ENCODE measurements around the gene ZNF474.

The ZNF474 gene

DNA sequence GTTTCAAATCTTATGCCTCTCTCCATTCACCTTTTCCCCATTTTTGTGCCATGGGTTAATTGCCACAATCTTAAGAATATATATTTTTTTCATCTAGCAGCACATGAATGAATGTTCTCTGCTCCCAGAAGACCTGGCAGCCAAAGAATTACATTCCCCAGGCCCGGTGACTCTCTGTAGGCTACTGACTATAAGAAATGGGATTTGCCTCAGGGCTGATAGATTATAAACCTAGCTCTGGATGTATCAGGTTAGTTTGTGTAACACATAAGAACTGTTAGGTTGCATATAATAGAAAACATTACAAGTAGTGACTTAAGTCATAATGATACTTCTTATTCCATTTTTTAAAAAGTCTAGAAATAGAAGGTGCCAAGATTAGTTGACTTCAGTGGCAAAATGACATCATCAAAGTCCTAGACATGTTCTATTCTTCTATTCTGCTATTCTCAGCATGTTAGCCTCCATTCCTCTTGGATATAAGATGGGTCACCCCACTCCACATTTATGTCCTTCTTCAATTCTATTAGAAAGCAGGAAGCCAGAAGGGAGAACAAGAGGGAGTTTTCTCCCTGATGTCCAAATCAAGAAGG lies 10.9 kb upstream of the ZNF474 start:
- ATAC-seq (ENCODE audit: low read depth), result no peak
- H3K27me3 ChIP-seq (ENCODE audit: insufficient read depth, poor library complexity, severe bottlenecking), result no peaks in the 10 kb centered on the region
- TF ChIP-seq, protein P1, sequence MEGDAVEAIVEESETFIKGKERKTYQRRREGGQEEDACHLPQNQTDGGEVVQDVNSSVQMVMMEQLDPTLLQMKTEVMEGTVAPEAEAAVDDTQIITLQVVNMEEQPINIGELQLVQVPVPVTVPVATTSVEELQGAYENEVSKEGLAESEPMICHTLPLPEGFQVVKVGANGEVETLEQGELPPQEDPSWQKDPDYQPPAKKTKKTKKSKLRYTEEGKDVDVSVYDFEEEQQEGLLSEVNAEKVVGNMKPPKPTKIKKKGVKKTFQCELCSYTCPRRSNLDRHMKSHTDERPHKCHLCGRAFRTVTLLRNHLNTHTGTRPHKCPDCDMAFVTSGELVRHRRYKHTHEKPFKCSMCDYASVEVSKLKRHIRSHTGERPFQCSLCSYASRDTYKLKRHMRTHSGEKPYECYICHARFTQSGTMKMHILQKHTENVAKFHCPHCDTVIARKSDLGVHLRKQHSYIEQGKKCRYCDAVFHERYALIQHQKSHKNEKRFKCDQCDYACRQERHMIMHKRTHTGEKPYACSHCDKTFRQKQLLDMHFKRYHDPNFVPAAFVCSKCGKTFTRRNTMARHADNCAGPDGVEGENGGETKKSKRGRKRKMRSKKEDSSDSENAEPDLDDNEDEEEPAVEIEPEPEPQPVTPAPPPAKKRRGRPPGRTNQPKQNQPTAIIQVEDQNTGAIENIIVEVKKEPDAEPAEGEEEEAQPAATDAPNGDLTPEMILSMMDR (IDR thresholded peaks at IDR 0.05; ENCODE audit: poor library complexity, severe bottlenecking), result no peak
- H3K36me3 ChIP-seq (ENCODE audit: low read depth), result no peaks in the 10 kb centered on the region
- no peak overlapping the region for H3K4me3 ChIP-seq (ENCODE audit: severe bottlenecking)
- no peak overlapping the region for H3K27ac ChIP-seq (ENCODE audit: poor library complexity, severe bottlenecking)
- H3K4me1 ChIP-seq (ENCODE audit: insufficient read depth, poor library complexity, severe bottlenecking), result peaks cover 19% of the 10 kb centered on the region
- no peaks in the 10 kb centered on the region for H3K9me3 ChIP-seq (ENCODE audit: severe bottlenecking)
- no peak for DNase-seq (ENCODE audit: low spot score)

DNA sequence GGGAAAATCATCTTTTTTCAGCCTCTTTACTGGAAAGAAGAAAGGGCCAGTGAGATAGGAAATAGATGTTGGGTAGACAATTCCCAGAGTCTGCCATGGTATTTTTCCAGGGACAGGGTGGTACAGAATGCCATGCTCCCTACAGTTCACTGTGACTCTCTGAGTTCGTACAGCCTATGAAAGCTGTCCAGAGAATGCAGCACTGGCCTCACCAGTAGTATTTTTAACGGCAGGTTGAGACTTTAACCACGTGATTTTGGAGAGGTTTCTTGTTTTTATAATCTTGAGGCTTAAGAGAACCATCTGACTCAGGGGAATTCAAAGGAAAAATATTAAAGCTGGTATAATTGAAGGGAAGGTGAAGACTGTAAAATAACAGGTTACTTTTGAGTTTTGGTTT lies 10.1 kb upstream of the ZNF474 start:
- Histone ChIP-seq H3K36me3 (ENCODE audit: low read depth) (no peaks in the 10 kb centered on the region), H3K27ac (ENCODE audit: poor library complexity, severe bottlenecking) (no peak overlapping the region), H3K27me3 (ENCODE audit: insufficient read depth, poor library complexity, severe bottlenecking) (no peaks in the 10 kb centered on the region), H3K4me1 (ENCODE audit: insufficient read depth, poor library complexity, severe bottlenecking) (peaks cover 19% of the 10 kb centered on the region), H3K4me3 (ENCODE audit: severe bottlenecking) (no peak overlapping the region), H3K9me3 (ENCODE audit: severe bottlenecking) (no peaks in the 10 kb centered on the region)
- ATAC-seq (ENCODE audit: low read depth) (no peak), DNase-seq (ENCODE audit: low spot score) (no peak)
- TF ChIP-seq, protein P1 (IDR thresholded peaks at IDR 0.05; ENCODE audit: poor library complexity, severe bottlenecking), result no peak

DNA sequence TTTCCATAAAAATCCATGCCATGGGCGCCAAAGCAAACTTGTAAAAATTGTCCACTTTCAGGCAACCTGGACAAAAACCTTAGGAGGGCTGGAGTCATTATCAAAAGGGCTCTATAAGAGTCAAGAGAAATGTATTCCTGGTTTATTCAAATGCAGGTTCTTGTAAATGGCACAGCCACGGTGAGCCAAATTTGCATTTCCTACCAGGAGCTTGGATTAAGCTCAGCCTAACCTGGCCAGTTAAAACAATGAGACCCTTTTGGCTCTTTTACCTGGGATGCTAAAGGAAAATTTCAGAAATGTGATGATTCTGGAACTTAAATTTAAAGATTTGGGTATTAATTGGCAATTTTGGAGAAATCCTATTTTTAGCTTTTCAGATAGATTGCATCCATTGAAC lies 8.9 kb upstream of the ZNF474 start:
- no peak for ATAC-seq (ENCODE audit: low read depth)
- TF ChIP-seq, protein P1 (IDR thresholded peaks at IDR 0.05; ENCODE audit: poor library complexity, severe bottlenecking), result no peak
- no peak overlapping the region for H3K27ac ChIP-seq (ENCODE audit: poor library complexity, severe bottlenecking)

DNA sequence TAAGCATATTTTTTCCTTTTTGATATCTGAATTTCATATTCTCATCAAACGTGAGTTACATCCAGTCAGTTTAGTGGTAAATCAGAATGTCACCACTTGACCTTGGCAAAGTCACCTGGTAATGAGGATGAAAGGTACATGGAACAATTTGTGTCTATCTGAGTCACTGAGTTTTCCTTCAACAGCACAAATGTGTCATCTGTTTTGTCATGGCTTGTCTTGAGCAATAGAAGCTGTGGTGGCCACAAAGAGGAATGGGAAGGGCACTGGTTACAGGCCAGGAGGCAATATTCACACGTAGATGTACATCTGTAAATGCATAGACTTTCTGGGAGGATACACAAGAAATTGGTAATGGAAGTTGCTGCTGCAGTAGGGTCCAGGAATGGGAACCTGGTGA lies 8.4 kb upstream of the ZNF474 start:
- DNase-seq (ENCODE audit: low spot score) (no peak), ATAC-seq (ENCODE audit: low read depth) (no peak)
- H3K27me3 ChIP-seq (ENCODE audit: insufficient read depth, poor library complexity, severe bottlenecking), result no peaks in the 10 kb centered on the region
- H3K36me3 ChIP-seq (ENCODE audit: low read depth), result no peaks in the 10 kb centered on the region
- no peak overlapping the region for H3K4me3 ChIP-seq (ENCODE audit: severe bottlenecking)
- no peak overlapping the region for H3K27ac ChIP-seq (ENCODE audit: poor library complexity, severe bottlenecking)
- H3K4me1 ChIP-seq (ENCODE audit: insufficient read depth, poor library complexity, severe bottlenecking), result peaks cover 19% of the 10 kb centered on the region
- H3K9me3 ChIP-seq (ENCODE audit: severe bottlenecking), result no peaks in the 10 kb centered on the region
- TF ChIP-seq, protein P1 (IDR thresholded peaks at IDR 0.05; ENCODE audit: poor library complexity, severe bottlenecking), result no peak

More for the DNA sequence above, 8.9 kb upstream of the ZNF474 start:
- DNase-seq (ENCODE audit: low spot score), result no peak
- no peak overlapping the region for H3K4me3 ChIP-seq (ENCODE audit: severe bottlenecking)
- H3K36me3 ChIP-seq (ENCODE audit: low read depth), result no peaks in the 10 kb centered on the region
- no peaks in the 10 kb centered on the region for H3K27me3 ChIP-seq (ENCODE audit: insufficient read depth, poor library complexity, severe bottlenecking)
- H3K9me3 ChIP-seq (ENCODE audit: severe bottlenecking), result no peaks in the 10 kb centered on the region
- H3K4me1 ChIP-seq (ENCODE audit: insufficient read depth, poor library complexity, severe bottlenecking), result peaks cover 19% of the 10 kb centered on the region
